ENCODE results near the gene KRT83. TPM values are rescaled to one million over a fixed set of nuclear protein-coding genes. Genes with fewer than 3 reads are reported as not detected.

KRT83 gene
- total RNA-seq, 1 experiment from 2014 or later = not detected

- H3K36me3 ChIP-seq (ENCODE audit: low read depth) = no peaks in the 10 kb centered on the region
- H3K9me2 ChIP-seq (ENCODE audit: insufficient read depth) = no peaks in the 10 kb centered on the region
- H2AFZ ChIP-seq = no peak overlapping the region
- H3K79me2 ChIP-seq (ENCODE audit: low read depth) = no peaks in the 10 kb centered on the region
- BruUV-seq (replicated peaks) = TSS peak; percentile 90
- H3K27ac ChIP-seq = peak overlapping the region; percentile 100
- H3K4me3 ChIP-seq = peak overlapping the region; percentile 78; the same call in 1 of the 2 replicates
- peak overlapping the region; percentile 100 for H3K4me2 ChIP-seq
- no peaks in the 10 kb centered on the region for H3K27me3 ChIP-seq (ENCODE audit: insufficient read depth, low read depth)
- no peaks in the 10 kb centered on the region for H3K9me3 ChIP-seq (ENCODE audit: insufficient read depth, low read depth)
- no peaks in the 10 kb centered on the region for H4K20me1 ChIP-seq (ENCODE audit: insufficient read depth)
- ChIA-PET CTCF (interaction anchor here (0.6 to 3.7 kb wide), 15 partner anchors 14 to 606 kb away, joined by 3 to 23 read pairs (median 4); partner anchors contain the start of gene KRT7), POLR2A (ENCODE audit: unreplicated experiment) (interaction anchor here (0.5 to 4.0 kb wide), 22 partner anchors 16 to 899 kb away, joined by 3 to 51 read pairs (median 4); partner anchors contain the start of gene KRT80)
- DNase-seq = peak; percentile 65 to 84
- peaks cover 69% of the 10 kb centered on the region for H3K4me1 ChIP-seq (replicated peaks; ENCODE audit: insufficient read depth)
- TF ChIP-seq, protein P1, sequence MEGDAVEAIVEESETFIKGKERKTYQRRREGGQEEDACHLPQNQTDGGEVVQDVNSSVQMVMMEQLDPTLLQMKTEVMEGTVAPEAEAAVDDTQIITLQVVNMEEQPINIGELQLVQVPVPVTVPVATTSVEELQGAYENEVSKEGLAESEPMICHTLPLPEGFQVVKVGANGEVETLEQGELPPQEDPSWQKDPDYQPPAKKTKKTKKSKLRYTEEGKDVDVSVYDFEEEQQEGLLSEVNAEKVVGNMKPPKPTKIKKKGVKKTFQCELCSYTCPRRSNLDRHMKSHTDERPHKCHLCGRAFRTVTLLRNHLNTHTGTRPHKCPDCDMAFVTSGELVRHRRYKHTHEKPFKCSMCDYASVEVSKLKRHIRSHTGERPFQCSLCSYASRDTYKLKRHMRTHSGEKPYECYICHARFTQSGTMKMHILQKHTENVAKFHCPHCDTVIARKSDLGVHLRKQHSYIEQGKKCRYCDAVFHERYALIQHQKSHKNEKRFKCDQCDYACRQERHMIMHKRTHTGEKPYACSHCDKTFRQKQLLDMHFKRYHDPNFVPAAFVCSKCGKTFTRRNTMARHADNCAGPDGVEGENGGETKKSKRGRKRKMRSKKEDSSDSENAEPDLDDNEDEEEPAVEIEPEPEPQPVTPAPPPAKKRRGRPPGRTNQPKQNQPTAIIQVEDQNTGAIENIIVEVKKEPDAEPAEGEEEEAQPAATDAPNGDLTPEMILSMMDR (conservative IDR thresholded peaks at IDR 0.05) = no peak
- no peak for TF ChIP-seq EZH2 (IDR thresholded peaks at IDR 0.05; ENCODE audit: low read depth)
- peaks cover 47% of the 10 kb centered on the region for H3F3A ChIP-seq (ENCODE audit: insufficient read depth, low read depth)
- intact Hi-C loops (cut with micrococcal nuclease; ENCODE audit: unreplicated experiment) = loop anchor here (1.0 to 5.0 kb wide), 9 partner anchors 27 to 693 kb away; no protein-coding TSS in a partner anchor
Observed at GRCh38 chr12:52279422-52280318, 41.5 kb downstream of the KRT83 start.

DNA sequence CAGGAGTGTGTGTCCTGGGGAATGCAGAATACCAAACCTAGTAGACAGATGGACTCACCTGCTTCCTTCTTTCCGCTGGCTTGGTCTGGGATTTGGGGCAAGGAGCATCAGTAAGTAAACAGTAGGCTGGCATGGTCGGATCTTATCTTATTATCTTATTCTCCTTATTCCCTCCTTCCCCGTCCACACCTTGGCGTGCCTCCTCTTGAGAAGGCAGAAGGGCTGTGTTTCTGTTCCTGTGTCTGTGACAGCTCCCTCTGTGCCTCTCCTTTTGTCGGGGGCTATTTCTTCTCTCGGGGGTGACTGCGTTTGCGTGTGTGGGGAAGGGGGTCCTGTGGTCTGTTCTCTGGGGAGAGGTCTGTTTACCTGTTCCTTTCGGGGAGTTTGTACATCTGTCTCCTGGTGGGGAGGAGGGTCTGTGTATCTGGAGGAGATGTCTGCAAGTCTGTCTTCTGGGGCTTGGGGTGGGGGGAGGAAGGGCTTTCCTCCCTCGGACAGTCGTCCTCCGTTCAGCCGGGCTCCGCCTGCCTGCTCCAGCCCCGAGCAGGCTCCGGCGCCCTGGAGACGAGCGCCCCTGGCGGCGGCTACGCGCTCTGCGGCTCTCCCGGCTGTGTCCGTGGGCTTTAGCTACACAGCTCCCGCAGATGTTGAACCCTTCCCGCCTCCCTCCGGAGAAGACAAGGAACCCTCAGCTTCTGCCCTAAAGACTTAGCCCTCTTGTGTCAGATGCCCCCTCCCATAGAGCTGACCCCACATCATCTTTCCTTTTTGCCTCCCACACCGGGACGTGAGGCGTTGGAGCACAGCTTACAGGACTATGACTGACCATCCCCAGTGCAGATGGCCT lies 42.4 kb downstream of the KRT83 start:
- intact Hi-C loops (cut with micrococcal nuclease; ENCODE audit: unreplicated experiment) = loop anchor here (2.0 kb wide), 2 partner anchors 26 to 34 kb away; no protein-coding TSS in a partner anchor
- CTCF ChIA-PET = interaction anchor here (0.6 to 3.7 kb wide), 21 partner anchors 13 to 667 kb away, joined by 3 to 23 read pairs (median 4); partner anchors contain the start of gene KRT7

More for the DNA sequence above, 42.4 kb downstream of the KRT83 start:
- no peak for TF ChIP-seq EZH2 (IDR thresholded peaks at IDR 0.05; ENCODE audit: low read depth)
- TF ChIP-seq, protein P1 (conservative IDR thresholded peaks at IDR 0.05) = peak; percentile 95
- Histone ChIP-seq H3F3A (ENCODE audit: insufficient read depth, low read depth) (peaks cover 46% of the 10 kb centered on the region), H2AFZ (no peak overlapping the region; the same call in 1 of the 2 replicates), H4K20me1 (ENCODE audit: insufficient read depth) (no peaks in the 10 kb centered on the region), H3K36me3 (ENCODE audit: low read depth) (no peaks in the 10 kb centered on the region), H3K4me2 (peak overlapping the region; percentile 100), H3K4me1 (replicated peaks; ENCODE audit: insufficient read depth) (peaks cover 61% of the 10 kb centered on the region), H3K27me3 (ENCODE audit: insufficient read depth, low read depth) (no peaks in the 10 kb centered on the region), H3K4me3 (peak overlapping the region; percentile 78), H3K9me3 (ENCODE audit: insufficient read depth, low read depth) (no peaks in the 10 kb centered on the region), H3K79me2 (ENCODE audit: low read depth) (no peaks in the 10 kb centered on the region), H3K27ac (peak overlapping the region; percentile 100), H3K9me2 (ENCODE audit: insufficient read depth) (no peaks in the 10 kb centered on the region)
- POLR2A ChIA-PET (ENCODE audit: unreplicated experiment) = interaction anchor here (0.5 to 4.0 kb wide), 18 partner anchors 17 to 898 kb away, joined by 3 to 51 read pairs (median 6); no protein-coding TSS in a partner anchor
- DNase-seq = peak; percentile 83 to 86
- BruUV-seq (replicated peaks) = no TSS peak

Measured in PC-9 (cell line).